Esophagus muscularis mucosa (tissue), 3 donors: ENCODE results near the gene GFPT2.

Source experiments
- CTCF ChIP-seq, 3 experiments: fragments of 200-600 bp in 2 of 3; fragments of 450-650 bp in 1 of 3; sonication (generic) in 2 of 3; IDR thresholded peaks; one replicate each; pipeline ENCODE4 v1.5.1; 2017 to 2019; ENCODE audit warnings: antibody characterized with exemption in 3 of 3, mild to moderate bottlenecking in 2 of 3, moderate library complexity in 1 of 3
- POLR2A ChIP-seq: fragments of 450-650 bp; IDR thresholded peaks from one replicate; pipeline ENCODE4 v1.6.1; 2017; ENCODE audit warnings: antibody characterized with exemption, moderate library complexity, mild to moderate bottlenecking, low read depth
- POLR2AphosphoS5 ChIP-seq, 2 donors: sonication (generic); formaldehyde crosslinking; IDR thresholded peaks; one replicate each; pipeline ENCODE4 v1.6.1; 2017; ENCODE audit warnings: antibody characterized with exemption in 2 of 2

GRCh38 chr5:180251141-180251540 lies 102.0 kb downstream of the GFPT2 start:
- TF ChIP-seq CTCF (IDR thresholded peaks at IDR 0.05) (no peak), POLR2AphosphoS5 (IDR thresholded peaks at IDR 0.05) (no peak), POLR2A (no peak)
